NCI-H460 (cell line): ENCODE measurements around the gene DIRAS2. TPM values are rescaled to one million over a fixed set of nuclear protein-coding genes. Genes with fewer than 3 reads are reported as not detected.

Experiments used
- DNase-seq: peaks from one replicate; pipeline ENCODE4 v3.0.0-alpha.2; 2016; ENCODE audit warnings: low read depth; ENCODE audit errors: extremely low read depth
- total RNA-seq: library from RNA; depleted of rRNA; stranded (reverse); fragments of >200 nt; shearing (Covaris generic); gene quantifications from 2 replicates; pipeline ENCODE4 v1.2.3, GENCODE V29; 2014; rRNA removed

DIRAS2 gene
- total RNA-seq, 1 experiment from 2014 or later = 0.59 TPM

DNA sequence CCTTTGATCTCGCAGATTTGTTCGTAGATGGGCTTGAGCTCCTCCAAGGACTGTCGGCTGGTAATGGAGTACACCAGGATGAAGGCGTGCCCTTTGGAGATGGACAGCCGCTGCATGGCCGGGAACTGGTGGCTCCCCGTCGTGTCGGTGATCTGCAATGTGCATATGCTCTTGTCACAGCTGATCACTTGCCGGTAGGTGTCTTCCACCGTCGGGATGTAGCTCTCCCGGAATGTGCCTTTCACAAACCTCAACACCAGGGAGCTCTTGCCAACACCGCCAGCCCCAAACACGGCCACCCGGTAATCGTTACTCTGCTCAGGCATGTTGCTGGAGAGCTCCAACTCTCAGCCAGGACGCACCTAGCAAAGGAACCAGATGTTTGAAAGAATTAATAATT is 29.1 kb downstream of the DIRAS2 start:
- DNase-seq = no peak

DNA sequence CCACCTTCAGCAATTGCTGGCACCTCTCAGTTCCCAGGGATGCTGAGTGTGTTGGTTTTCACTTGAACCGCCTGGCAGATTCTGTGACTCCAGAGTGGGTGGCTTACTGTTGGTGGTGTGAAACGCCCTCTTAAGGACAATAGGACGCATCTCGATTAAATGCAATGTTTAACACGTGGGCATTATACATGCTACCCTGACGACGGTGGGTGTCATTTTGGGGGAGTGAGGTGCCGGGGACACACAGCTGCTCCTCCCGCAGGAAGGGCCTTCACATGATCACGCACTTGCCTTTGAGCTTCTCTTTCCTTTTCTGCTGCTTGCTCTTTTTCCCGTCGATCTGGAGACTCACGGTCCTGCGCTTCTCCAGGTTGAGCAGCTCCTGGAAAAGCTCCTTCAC is 29.7 kb downstream of the DIRAS2 start:
- DNase-seq = no peak

DNA sequence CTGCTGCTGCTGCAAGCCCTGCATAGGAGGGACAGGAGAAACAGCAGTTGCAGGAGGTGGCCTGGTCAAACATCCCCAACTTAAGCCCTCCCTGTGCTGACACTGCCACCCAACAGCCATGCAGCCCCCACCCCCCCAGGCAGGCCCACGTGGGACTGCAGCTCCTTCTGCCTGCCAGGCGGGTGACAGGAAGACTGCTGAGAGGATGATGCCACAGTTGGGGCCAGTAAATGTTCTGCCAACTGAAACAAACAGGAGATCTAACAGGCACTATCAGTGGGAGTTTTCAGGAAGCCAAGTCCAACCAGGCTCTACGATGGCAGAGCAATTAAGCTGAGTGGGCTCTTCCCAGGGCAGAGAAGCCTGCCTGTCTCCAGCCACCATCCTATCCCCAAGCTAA is 31.1 kb downstream of the DIRAS2 start:
- DNase-seq = no peak

DNA sequence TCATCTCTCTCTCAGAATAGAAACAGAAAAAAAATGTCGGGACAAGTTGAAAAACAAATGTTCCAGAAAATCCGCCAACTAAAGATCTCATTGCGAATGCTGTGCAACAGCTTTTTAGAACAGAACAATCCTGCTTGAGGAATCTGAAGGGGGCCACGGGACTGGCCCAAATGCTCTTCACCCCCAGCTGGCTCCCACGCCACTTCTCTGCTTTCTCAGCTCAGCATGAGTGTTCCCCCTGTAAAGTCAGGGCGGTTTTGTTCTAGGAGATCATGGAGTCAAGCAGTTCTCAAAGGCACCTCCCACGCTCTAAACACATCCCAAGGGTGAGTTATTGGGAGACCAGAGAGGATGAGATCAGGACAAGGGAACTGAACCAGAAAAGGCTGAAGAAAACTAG is 31.5 kb downstream of the DIRAS2 start:
- no peak for DNase-seq

DNA sequence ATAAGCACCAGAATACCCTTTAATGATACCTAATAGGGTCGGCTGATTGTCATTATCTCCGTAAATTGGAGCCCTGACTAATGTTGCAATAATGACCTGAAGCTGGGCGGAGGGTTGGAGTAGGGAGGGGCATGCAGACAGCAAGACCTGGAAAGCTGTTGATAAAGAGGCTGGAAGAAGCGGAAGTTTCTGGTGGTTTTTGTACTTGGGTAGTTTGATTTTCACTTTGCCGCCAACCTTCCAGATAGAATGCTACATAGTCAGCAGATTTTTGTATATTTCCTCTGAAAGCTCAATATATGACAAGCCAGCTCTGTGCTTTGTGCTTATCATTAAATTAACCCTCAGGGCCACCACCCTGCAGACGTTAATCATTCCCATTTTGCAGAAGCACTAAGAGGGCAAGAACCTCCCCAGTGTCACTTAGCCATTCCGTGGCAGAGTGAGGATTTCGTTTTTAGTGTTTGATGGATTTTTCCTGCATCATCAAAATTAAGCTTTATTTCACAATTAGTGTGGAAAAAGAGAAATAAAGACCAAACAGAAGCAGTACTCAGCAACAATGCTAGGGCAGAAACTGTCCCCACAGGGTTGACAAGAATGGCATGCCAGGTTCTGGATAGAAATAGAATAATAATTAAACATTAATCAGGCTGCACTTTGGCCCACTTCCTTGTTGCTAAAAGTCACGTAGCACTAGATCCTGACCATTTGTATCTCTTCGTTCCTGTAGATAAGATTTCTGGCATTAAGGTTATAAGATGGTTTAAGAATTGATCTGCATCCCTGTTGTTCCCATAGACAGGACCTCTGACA is 34.7 kb downstream of the DIRAS2 start:
- no peak for DNase-seq

DNA sequence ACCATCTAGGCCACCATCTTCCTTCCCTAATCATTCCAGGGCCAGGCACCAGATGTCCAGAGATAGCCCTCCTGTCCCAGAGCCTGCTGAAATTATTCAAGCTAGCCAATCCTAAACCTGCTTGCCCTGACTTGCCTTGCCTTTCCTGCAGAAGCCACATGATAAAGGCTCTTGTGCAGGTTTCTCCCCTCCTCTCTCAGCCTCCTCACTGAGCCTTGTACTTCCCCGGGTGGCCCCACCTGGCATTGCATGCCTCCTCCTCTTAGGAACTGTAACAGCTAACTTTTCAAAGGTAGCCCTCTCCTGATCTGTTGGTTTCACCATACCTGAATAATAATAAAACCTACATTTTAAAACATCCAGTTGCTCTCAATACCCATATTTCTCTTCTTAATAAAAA is 42.6 kb downstream of the DIRAS2 start:
- DNase-seq = no peak

DNA sequence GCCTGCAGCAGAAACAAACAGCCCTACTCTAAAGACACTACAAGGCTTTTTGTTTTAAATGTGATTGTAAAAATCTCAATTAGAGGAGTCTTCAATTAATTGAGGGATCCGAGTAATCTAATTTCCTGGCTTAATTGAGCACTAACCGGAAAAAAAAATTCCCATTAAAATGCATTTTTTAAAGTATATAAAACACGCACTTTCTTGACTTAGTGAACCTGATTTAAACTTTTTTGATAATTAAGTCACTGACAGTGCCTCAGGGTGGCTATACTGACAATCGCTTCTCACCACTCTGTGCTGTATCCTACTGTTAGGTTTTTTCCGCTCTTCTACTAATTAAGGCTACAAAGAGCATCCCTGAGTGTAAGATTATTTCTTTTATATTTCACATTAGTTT is 44.4 kb downstream of the DIRAS2 start:
- no peak for DNase-seq

DNA sequence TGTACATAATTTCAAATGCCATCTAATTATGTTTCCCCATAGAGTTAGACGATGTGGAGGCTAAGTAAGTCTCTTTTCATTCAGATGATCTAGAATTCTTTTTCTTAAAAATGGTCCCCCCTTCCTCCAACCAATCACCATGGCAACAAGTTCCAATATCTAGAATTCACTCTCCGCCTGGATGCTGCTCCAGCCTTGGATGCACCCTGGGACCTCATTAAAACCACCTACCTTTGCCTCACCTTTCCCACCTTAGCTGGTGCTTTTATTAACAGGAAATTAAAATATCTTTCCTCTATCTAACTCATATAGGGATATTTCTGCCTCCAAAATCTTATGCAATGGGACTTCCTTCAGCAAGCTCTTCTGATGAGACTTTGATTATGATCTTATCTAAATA is 49.0 kb downstream of the DIRAS2 start:
- no peak for DNase-seq

DNA sequence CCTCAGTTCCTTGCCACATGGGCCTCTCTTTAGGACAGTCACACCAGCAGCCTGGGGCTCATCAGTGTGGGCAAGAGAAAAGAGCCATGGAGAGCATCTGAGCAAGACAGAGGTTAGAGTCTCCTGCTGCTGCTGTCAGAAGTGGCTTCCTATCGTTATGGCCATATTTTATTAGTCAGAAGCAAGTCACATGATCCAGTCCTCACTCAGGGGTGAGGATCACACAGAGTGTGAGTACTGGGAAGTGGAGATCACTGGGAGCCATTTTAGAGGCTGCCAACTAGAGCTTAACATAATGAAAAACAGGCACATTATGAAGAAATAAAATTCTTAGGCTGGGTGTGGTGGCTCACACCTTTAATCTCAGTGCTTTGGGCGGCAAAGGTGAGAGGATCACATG is 62.0 kb downstream of the DIRAS2 start:
- DNase-seq = no peak

DNA sequence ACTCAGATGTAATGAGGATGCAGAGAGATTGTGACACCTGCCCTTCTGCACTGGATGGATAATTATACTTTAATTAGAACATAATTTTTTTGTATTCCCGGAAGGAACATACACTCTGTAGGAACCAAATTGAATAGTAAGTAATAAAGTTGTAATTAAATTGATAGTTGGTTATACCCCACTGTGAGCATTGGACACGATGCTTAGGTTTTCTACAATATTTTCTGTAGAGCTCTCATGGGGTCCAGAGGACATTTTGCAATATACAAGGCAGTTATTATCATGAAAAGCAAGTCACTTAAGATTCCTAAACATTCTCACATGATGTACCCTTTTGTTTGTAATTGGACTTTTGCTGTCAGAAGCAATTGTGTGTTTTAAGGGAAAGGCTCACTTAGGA is 63.4 kb downstream of the DIRAS2 start:
- no peak for DNase-seq

DNA sequence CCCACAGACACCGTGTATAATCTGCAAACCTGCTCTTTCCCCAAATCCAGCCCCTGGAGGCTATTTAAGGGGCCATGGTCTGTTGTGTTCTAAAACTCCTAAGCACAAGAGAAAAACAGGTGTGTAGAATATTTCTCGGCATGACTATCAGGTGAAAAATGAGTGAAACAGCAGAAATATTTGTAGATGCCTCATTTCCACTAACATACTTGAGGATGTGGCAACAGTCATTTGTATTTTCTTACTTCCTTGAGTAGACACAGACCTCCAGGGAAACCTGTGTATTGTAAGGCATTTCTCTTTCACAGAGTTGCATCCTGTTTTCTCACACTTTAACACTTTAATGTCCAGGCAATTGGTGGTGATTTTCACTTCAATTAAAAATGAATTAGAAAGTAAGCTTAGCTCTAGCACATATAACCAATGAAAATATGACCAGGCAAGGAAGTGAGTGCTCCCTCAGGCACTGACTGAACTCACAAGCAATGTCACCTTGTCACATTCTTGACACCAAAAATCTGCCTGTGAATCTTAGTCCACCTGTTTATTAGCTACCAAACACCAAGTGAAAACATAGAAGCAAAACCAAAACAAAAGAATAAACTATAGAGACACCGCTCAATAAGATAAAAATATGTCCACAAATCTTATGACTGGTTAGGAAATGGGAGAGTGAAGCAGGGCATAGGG is 64.4 kb downstream of the DIRAS2 start:
- DNase-seq = no peak

DNA sequence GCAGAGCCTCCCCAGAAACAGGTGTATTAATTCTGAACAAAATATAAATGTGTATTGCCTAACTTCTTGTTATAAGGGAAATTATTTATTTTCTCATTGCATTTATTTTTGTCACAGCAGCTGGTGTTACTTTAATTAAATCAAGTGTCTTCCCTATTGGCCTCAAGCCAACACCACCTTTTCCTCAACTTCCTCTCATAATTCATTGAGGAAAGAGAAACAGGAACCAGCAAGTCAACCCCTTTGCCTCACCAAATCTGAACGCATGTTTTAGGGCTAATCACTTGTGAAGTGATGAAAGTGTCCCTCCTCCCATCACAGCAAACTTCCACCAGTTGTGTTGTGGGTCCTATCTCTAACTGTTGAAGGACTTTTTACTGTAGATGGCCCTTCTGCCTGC is 73.1 kb downstream of the DIRAS2 start:
- DNase-seq = no peak

DNA sequence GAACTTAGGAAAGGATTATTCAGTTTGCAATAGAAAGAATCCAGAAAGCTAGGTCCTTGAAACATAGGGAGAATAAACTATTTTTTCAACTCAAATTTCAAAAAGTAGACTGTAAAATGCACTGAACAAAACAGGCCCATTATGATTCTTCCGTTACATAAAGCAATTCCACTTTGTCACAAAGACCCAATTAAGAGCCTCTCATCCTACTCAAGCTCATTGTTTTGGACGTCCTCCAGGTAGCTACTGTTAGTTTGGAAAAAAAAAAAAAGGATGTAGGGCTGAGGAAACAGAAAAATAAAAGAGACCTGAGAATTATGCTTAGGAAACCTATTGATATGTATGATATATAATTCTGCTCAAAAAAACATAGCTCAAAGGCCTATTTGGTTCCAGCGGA is 74.0 kb downstream of the DIRAS2 start:
- DNase-seq = no peak

DNA sequence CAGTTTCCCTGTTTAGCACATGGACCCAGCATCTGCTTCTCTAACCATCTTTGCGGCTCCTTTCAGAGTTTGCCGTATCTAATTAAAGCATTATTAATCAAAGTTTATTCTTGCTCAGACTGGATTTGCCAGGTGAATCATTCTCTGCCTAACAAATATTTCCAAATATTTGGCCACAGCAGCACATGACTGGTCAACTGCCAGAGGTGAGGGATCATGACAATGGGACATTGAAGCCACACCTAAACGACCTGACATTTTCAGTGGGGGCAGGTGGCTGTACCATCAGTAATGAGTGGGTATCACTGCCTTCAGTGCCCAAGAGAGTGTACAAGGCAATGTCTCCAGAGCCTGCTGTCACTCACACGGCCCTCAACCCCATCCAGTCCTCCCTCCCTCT is 80.4 kb downstream of the DIRAS2 start:
- no peak for DNase-seq

Other genes starting within 250 kb of the DIRAS2 start
- gene SYK, start 159.0 kb upstream of the DIRAS2 start, total RNA-seq = 0.02 TPM in 1 of 2 replicates, not detected in the other